PC-3 (cell line): Measurements from ENCODE around the gene SKIC8.

ENCODE experiments used
- CTCF ChIP-seq: fragments of 300-600 bp; sonication (generic); conservative IDR thresholded peaks from 2 replicates; pipeline ENCODE4 v1.5.1; 2017; ENCODE audit warnings: antibody characterized with exemption, low read depth, mild to moderate bottlenecking, low read length
- EZH2phosphoT487 ChIP-seq: fragments of 300-600 bp; sonication (generic); IDR thresholded peaks from 2 replicates; pipeline ENCODE4 v1.6.1; 2018; ENCODE audit warnings: mild to moderate bottlenecking, antibody characterized with exemption, low read length, borderline replicate concordance

DNA sequence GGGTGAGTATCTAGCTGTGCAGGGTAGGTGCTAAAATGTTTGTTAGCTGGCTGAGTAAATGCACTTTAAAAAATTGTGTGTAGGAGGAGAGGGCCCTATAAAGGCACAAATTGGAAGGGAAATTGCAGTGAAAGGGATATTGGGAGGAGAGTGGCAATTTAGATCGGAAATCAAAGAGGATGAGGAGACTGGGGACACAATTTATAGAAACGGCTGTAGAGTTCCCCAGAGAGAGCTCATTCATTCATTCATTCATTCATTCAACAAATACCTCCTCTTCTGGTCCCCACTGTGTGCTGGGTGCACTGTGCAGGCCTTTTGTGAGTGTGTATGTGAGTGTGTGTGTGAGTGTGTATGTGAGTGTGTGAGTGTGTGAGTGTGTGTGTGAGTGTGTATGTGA is 32.6 kb downstream of the SKIC8 start:
- no peak for TF ChIP-seq EZH2phosphoT487
- TF ChIP-seq CTCF, result no peak
